NT2/D1 (cell line): ENCODE measurements around the gene AP3D1.

Experiments
- SUZ12 ChIP-seq: IDR thresholded peaks from 2 replicates; pipeline ENCODE4 v1.6.1; 2011; ENCODE audit not compliant: insufficient read length, insufficient read depth; ENCODE audit errors: extremely low read depth
- YY1 ChIP-seq: IDR thresholded peaks from 2 replicates; pipeline ENCODE4 v1.6.1; 2011; ENCODE audit not compliant: insufficient read length, insufficient read depth
- ZNF274 ChIP-seq: IDR thresholded peaks from 2 replicates; pipeline ENCODE4 v1.6.1; 2011; ENCODE audit warnings: mild to moderate bottlenecking, low read depth, low read length

- TF ChIP-seq YY1: no peak
- TF ChIP-seq ZNF274: no peak
- TF ChIP-seq SUZ12: no peak
These were observed 29.7 kb upstream of the AP3D1 start for GRCh38 chr19:2180881-2181632.
